Measurements from ENCODE around the gene CD5L. TPM values are rescaled to one million over a fixed set of nuclear protein-coding genes. Genes with fewer than 3 reads are reported as not detected.

CD5L gene
- total RNA-seq, 1 donor from 2014 or later = not detected

DNA sequence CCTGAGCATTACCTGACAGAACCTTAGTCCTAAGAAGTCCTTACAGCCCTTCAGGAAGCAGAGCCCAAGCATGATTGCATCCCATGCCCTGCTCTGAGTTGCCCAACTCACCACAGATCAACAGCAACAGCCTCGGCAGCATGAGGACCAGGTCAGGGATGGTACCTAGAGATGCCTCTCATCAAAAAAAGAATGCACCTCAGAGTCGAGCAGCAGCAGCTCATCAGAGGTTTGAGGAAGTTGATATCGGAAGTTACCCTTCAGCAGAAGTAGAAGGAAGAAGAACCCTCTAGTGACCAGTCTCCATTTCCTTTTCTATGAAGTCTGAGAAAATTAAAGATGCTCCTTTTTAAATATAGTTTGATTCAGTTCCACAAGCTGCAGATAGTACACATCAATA, 21.7 kb downstream of the CD5L start, which contains the start of gene FCRL1:
Gene FCRL1 (minus strand): TSS at position 225 of the 400 bp plus-strand sequence. CDS start 83 bp downstream, at position 142.
- Histone ChIP-seq H3K9me3 (ENCODE audit: control insufficient read depth in 3 of 3, low read length in 3 of 3) (no peaks in the 10 kb centered on the region), H3K9ac (ENCODE audit: low read depth in 1 of 3, low read length in 3 of 3) (no peak within 1 kb of the TSS), H3K27me3 (ENCODE audit: control insufficient read depth in 3 of 3, insufficient read depth in 3 of 3, low read length in 3 of 3) (no peaks in the 10 kb centered on the region), H3K4me3 (ENCODE audit: low read length in 3 of 3) (no peak within 1 kb of the TSS), H3K36me3 (ENCODE audit: control insufficient read depth in 3 of 3, insufficient read depth in 3 of 3, low read length in 3 of 3) (no peaks in the 10 kb centered on the region), H3K27ac (ENCODE audit: low read depth, low read length) (no peak within 1 kb of the TSS), H3K4me1 (ENCODE audit: control insufficient read depth in 3 of 3, insufficient read depth in 3 of 3, low read length in 3 of 3) (no peaks in the 10 kb centered on the region)

DNA sequence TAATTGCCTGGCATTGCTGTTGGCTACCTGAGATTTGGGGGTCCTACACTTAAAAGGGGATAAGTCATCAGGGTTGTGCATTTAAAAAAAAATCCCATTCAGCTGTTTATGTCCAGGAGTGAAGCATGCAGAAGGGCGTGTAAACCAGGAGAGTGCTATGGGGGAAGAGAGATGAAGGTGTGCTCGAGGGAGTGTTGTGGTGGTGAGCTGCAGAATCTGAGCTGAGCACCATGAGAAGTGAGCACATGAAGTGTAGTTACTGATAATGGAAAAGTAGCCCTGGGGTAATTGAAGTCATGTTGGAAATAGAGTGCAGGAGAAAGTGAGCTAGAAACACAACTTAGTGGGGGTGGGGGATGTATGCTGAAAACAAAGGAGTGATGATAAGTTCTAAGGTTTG, 22.4 kb downstream of the CD5L start:
- H3K27me3 ChIP-seq (ENCODE audit: control insufficient read depth in 3 of 3, insufficient read depth in 3 of 3, low read length in 3 of 3) = no peaks in the 10 kb centered on the region
- no peak overlapping the region for H3K9ac ChIP-seq (ENCODE audit: low read depth in 1 of 3, low read length in 3 of 3)
- no peak overlapping the region for H3K4me3 ChIP-seq (ENCODE audit: low read length in 3 of 3)
- H3K4me1 ChIP-seq (ENCODE audit: control insufficient read depth in 3 of 3, insufficient read depth in 3 of 3, low read length in 3 of 3) = no peaks in the 10 kb centered on the region
- H3K27ac ChIP-seq (ENCODE audit: low read depth, low read length) = no peak overlapping the region
- no peaks in the 10 kb centered on the region for H3K36me3 ChIP-seq (ENCODE audit: control insufficient read depth in 3 of 3, insufficient read depth in 3 of 3, low read length in 3 of 3)
- no peaks in the 10 kb centered on the region for H3K9me3 ChIP-seq (ENCODE audit: control insufficient read depth in 3 of 3, low read length in 3 of 3)

DNA sequence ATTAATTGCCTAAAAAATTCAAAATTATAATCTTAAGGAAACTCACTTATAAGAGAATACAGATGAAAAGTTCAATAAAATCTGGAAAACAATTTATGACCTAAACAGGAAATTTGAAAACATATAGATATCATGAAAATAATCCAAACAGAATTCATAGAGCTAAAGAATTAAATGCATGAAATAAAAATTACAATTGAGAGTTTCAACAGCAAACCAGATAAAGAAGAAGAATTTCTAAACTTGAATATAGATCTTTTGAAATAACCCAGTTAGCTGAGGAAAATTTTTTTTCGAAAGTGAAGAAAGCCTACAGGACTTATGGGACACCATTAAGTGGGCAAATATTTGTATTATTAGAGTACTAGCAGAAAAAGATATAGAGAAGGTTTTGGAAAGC, 28.3 kb downstream of the CD5L start:
- Histone ChIP-seq H3K9me3 (ENCODE audit: control insufficient read depth in 3 of 3, low read length in 3 of 3) (peaks cover 3 to 9% (median 6%) of the 10 kb centered on the region in 3 donors), H3K9ac (ENCODE audit: low read depth in 1 of 3, low read length in 3 of 3) (no peak overlapping the region), H3K27ac (ENCODE audit: low read depth, low read length) (no peak overlapping the region), H3K4me1 (ENCODE audit: control insufficient read depth in 3 of 3, insufficient read depth in 3 of 3, low read length in 3 of 3) (no peaks in the 10 kb centered on the region), H3K4me3 (ENCODE audit: low read length in 3 of 3) (no peak overlapping the region), H3K27me3 (ENCODE audit: control insufficient read depth in 3 of 3, insufficient read depth in 3 of 3, low read length in 3 of 3) (no peaks in the 10 kb centered on the region), H3K36me3 (ENCODE audit: control insufficient read depth in 3 of 3, insufficient read depth in 3 of 3, low read length in 3 of 3) (no peaks in the 10 kb centered on the region)

DNA sequence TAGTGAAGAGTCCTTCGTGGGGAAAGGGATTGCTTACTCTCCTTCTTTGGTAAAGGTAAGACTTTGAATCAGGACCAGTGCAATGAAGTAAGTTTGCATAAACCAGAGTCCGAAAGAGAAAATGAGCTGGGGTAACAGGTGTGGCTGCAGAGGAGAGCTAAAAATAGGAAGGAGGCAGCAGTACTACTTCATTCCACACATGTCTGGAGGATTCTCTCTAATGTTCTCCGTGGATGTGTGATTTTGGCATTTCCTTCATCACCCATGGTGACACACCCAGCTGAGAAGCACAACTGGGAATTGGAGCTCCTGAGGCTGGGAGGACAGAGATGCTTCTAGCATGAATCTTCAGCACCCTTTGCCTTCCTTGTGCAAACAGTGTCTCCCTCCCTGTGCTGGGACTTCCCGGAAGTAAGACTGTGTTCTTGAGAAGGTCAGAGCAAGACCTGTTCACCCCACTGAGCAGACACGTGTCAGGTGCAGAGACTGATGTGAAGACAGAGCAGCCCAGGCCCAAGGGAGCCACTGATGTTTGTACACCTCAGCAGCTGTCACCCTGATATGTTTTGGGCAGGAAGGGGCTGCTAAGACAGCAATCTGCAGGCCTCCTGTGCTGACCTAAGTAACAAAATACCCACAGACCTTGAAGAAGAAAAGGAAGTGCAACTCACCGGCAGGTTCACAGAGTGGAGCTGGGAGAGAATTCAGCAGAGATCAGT, 35.0 kb downstream of the CD5L start:
- no peak overlapping the region for H3K9ac ChIP-seq (ENCODE audit: low read depth in 1 of 3, low read length in 3 of 3)
- no peak overlapping the region for H3K4me3 ChIP-seq (ENCODE audit: low read length in 3 of 3)
- no peaks in the 10 kb centered on the region for H3K9me3 ChIP-seq (ENCODE audit: control insufficient read depth in 3 of 3, low read length in 3 of 3)
- no peaks in the 10 kb centered on the region for H3K36me3 ChIP-seq (ENCODE audit: control insufficient read depth in 3 of 3, insufficient read depth in 3 of 3, low read length in 3 of 3)
- H3K27ac ChIP-seq (ENCODE audit: low read depth, low read length) = no peak overlapping the region
- no peaks in the 10 kb centered on the region for H3K27me3 ChIP-seq (ENCODE audit: control insufficient read depth in 3 of 3, insufficient read depth in 3 of 3, low read length in 3 of 3)
- H3K4me1 ChIP-seq (ENCODE audit: control insufficient read depth in 3 of 3, insufficient read depth in 3 of 3, low read length in 3 of 3) = no peaks in the 10 kb centered on the region

DNA sequence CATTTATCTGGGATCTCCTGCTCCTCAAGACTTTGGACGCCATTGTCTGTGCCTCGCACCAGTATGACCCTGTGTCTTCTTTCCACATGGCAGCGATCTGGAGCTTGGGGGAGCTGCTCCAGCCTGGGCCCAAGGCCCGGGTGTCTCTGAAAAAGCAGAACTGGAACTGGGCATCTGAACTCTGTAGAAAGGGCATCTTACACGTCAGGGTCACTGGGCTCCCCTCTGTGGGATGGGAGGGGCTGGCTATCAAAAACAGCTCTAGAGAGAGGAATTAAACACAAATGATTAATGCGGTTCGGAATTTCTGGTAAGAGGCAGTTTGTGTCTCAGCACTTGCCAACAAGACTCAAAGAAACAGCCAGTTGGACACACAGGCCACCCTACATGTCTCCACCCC, 37.8 kb downstream of the CD5L start:
- no peaks in the 10 kb centered on the region for H3K9me3 ChIP-seq (ENCODE audit: control insufficient read depth in 3 of 3, low read length in 3 of 3)
- no peak overlapping the region for H3K4me3 ChIP-seq (ENCODE audit: low read length in 3 of 3)
- H3K4me1 ChIP-seq (ENCODE audit: control insufficient read depth in 3 of 3, insufficient read depth in 3 of 3, low read length in 3 of 3) = no peaks in the 10 kb centered on the region
- H3K27me3 ChIP-seq (ENCODE audit: control insufficient read depth in 3 of 3, insufficient read depth in 3 of 3, low read length in 3 of 3) = no peaks in the 10 kb centered on the region
- no peak overlapping the region for H3K27ac ChIP-seq (ENCODE audit: low read depth, low read length)
- H3K9ac ChIP-seq (ENCODE audit: low read depth in 1 of 3, low read length in 3 of 3) = no peak overlapping the region
- no peaks in the 10 kb centered on the region for H3K36me3 ChIP-seq (ENCODE audit: control insufficient read depth in 3 of 3, insufficient read depth in 3 of 3, low read length in 3 of 3)

DNA sequence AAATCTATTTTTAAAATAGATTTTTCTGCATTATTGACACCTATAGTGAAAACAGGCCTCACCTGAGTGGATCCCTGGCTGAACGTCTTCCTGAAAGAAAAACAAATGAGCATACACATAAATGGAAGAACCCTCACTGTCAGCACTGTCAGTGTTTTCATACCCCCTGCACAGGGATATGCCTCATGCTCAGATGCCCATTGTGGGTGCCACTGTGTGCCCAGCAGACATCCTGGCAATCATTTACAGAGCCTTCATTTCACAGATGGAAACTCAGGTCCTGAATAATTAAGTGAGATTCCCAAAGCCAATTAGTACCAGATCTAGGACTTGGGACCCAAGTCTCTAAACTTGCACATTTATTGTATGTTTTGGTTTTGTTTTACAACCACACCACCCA, 41.6 kb downstream of the CD5L start:
- Histone ChIP-seq H3K9me3 (ENCODE audit: control insufficient read depth in 3 of 3, low read length in 3 of 3) (peaks cover 0 to 2% (median 0%) of the 10 kb centered on the region in 3 donors), H3K27ac (ENCODE audit: low read depth, low read length) (no peak overlapping the region)

DNA sequence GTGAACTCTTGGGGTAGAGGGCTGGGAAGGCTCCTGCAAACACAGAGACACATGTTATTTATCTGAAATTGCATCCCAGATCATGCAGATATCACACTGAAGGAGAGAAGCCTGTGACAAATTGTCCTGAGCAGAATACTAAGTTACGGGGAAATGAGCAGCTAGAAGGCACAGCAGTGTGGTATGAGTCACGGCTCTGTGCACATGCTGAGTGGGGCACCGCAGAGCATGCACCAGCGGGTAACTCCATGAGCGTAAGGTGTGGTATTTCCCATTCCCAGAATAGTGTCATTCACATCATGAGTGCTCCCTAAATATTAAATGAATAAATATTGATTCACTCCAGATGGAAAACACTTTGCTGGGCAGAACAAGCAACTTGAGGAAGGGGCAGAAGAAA, 43.4 kb downstream of the CD5L start:
- Histone ChIP-seq H3K4me1 (ENCODE audit: control insufficient read depth in 3 of 3, insufficient read depth in 3 of 3, low read length in 3 of 3) (no peaks in the 10 kb centered on the region), H3K27ac (ENCODE audit: low read depth, low read length) (no peak overlapping the region), H3K9ac (ENCODE audit: low read depth in 1 of 3, low read length in 3 of 3) (no peak overlapping the region), H3K4me3 (ENCODE audit: low read length in 3 of 3) (no peak overlapping the region), H3K27me3 (ENCODE audit: control insufficient read depth in 3 of 3, insufficient read depth in 3 of 3, low read length in 3 of 3) (no peaks in the 10 kb centered on the region), H3K9me3 (ENCODE audit: control insufficient read depth in 3 of 3, low read length in 3 of 3) (peaks cover 0 to 2% (median 0%) of the 10 kb centered on the region in 3 donors), H3K36me3 (ENCODE audit: control insufficient read depth in 3 of 3, insufficient read depth in 3 of 3, low read length in 3 of 3) (no peaks in the 10 kb centered on the region)

More for the DNA sequence above, 41.6 kb downstream of the CD5L start:
- no peaks in the 10 kb centered on the region for H3K36me3 ChIP-seq (ENCODE audit: control insufficient read depth in 3 of 3, insufficient read depth in 3 of 3, low read length in 3 of 3)
- no peaks in the 10 kb centered on the region for H3K4me1 ChIP-seq (ENCODE audit: control insufficient read depth in 3 of 3, insufficient read depth in 3 of 3, low read length in 3 of 3)
- H3K9ac ChIP-seq (ENCODE audit: low read depth in 1 of 3, low read length in 3 of 3) = no peak overlapping the region
- no peaks in the 10 kb centered on the region for H3K27me3 ChIP-seq (ENCODE audit: control insufficient read depth in 3 of 3, insufficient read depth in 3 of 3, low read length in 3 of 3)
- no peak overlapping the region for H3K4me3 ChIP-seq (ENCODE audit: low read length in 3 of 3)

DNA sequence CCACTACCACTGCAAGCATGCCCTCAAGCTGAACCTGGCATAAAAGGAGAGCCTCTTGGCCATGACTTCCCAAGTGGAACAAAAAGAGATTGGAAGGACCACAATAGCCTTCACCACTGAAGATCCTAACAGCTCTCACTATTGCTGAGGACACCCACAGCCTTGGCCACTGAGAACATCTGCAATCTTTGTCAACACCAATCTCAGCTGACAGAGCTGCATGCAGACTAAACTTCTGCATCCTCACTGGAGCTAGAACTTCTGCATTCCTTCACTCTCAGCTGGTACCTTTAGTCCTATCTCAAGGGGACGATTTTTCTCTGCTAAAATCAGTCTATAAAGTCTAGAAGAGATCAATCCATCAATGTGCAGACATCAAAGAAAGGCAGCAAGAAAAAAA, 56.4 kb downstream of the CD5L start:
- Histone ChIP-seq H3K36me3 (ENCODE audit: control insufficient read depth in 3 of 3, insufficient read depth in 3 of 3, low read length in 3 of 3) (no peaks in the 10 kb centered on the region), H3K9ac (ENCODE audit: low read depth in 1 of 3, low read length in 3 of 3) (no peak overlapping the region), H3K4me1 (ENCODE audit: control insufficient read depth in 3 of 3, insufficient read depth in 3 of 3, low read length in 3 of 3) (no peaks in the 10 kb centered on the region), H3K27ac (ENCODE audit: low read depth, low read length) (no peak overlapping the region), H3K9me3 (ENCODE audit: control insufficient read depth in 3 of 3, low read length in 3 of 3) (no peaks in the 10 kb centered on the region), H3K4me3 (ENCODE audit: low read length in 3 of 3) (no peak overlapping the region), H3K27me3 (ENCODE audit: control insufficient read depth in 3 of 3, insufficient read depth in 3 of 3, low read length in 3 of 3) (no peaks in the 10 kb centered on the region)

DNA sequence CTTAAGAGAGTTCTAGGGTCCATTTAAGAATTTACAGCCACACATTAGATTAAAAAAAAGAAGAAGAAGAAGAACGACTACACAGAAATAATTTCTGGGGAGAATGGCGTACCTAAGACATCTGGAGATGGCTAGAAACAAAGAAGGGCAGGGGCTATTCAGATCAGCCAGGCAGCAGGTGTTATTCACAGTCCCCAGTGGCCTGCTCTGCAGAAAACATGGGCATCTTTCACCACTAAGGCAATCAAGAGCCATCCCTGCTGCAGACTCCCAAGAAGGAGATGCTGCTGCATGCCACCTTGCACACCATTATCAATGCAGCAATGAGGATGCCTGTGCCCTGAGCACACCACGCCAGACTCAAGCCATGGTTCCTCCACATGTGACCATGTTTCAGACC, 56.8 kb downstream of the CD5L start:
- Histone ChIP-seq H3K9me3 (ENCODE audit: control insufficient read depth in 3 of 3, low read length in 3 of 3) (no peaks in the 10 kb centered on the region), H3K27me3 (ENCODE audit: control insufficient read depth in 3 of 3, insufficient read depth in 3 of 3, low read length in 3 of 3) (no peaks in the 10 kb centered on the region), H3K4me1 (ENCODE audit: control insufficient read depth in 3 of 3, insufficient read depth in 3 of 3, low read length in 3 of 3) (no peaks in the 10 kb centered on the region), H3K9ac (ENCODE audit: low read depth in 1 of 3, low read length in 3 of 3) (no peak overlapping the region), H3K4me3 (ENCODE audit: low read length in 3 of 3) (no peak overlapping the region), H3K36me3 (ENCODE audit: control insufficient read depth in 3 of 3, insufficient read depth in 3 of 3, low read length in 3 of 3) (no peaks in the 10 kb centered on the region), H3K27ac (ENCODE audit: low read depth, low read length) (no peak overlapping the region)

DNA sequence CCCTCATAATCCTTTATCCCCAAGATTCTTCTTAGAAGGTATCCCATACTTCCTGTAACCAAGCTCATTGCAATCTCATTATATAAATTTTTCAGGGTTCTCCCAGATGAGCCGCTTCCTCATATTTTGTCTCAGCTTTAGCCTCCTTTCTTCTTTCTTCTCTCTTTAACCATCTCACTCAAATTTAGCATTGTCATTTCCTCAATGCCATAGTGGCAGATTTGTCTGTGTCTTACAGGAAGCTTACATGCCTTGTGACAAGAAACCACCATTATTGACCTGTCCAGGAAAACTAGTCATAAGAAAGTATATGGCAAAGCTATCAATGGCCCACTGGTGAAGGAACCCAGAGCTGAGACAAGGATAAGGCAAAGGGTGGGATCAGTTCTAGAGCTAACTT, 58.7 kb downstream of the CD5L start:
- Histone ChIP-seq H3K9ac (ENCODE audit: low read depth in 1 of 3, low read length in 3 of 3) (no peak overlapping the region), H3K27ac (ENCODE audit: low read depth, low read length) (no peak overlapping the region), H3K4me3 (ENCODE audit: low read length in 3 of 3) (no peak overlapping the region), H3K27me3 (ENCODE audit: control insufficient read depth in 3 of 3, insufficient read depth in 3 of 3, low read length in 3 of 3) (no peaks in the 10 kb centered on the region), H3K9me3 (ENCODE audit: control insufficient read depth in 3 of 3, low read length in 3 of 3) (no peaks in the 10 kb centered on the region), H3K36me3 (ENCODE audit: control insufficient read depth in 3 of 3, insufficient read depth in 3 of 3, low read length in 3 of 3) (no peaks in the 10 kb centered on the region), H3K4me1 (ENCODE audit: control insufficient read depth in 3 of 3, insufficient read depth in 3 of 3, low read length in 3 of 3) (no peaks in the 10 kb centered on the region)

All from skeletal muscle tissue (tissue), 4 donors.